Stimulated activated CD8-positive, alpha-beta memory T cell treated with anti-CD3 and anti-CD28 coated beads, Interleukin-7, amount 100 ng/mL, for 1 hour (primary cell): ENCODE measurements around the gene PLXNA3.

Experiments
- DNase-seq, 2 donors: peaks; one replicate each; pipeline ENCODE4 v3.0.0-alpha.2; 2020; ENCODE audit warnings: low read depth in 2 of 2

Gene PLXNA3

GRCh38 chrX:154458116-154458953, at the start of gene PLXNA3:
TSS of gene PLXNA3 (plus strand) at chrX:154458281. CDS start at chrX:154460184, 1,903 bp downstream.
- peak; percentile 29 to 46 for DNase-seq

GRCh38 chrX:154408659-154409221, 49.3 kb upstream of the PLXNA3 start:
- no peak for DNase-seq

- no peak for DNase-seq
These were observed 48.7 kb upstream of the PLXNA3 start, which contains the start of gene DNASE1L1 for GRCh38 chrX:154409222-154409871. TSS of gene DNASE1L1 (minus strand) at chrX:154409254. CDS start at chrX:154405568, 3,686 bp downstream.

GRCh38 chrX:154411981-154412340, 46.1 kb upstream of the PLXNA3 start:
- DNase-seq, result peak in 1 of 2 donors; percentile 18

- no peak for DNase-seq
These were observed 45.6 kb upstream of the PLXNA3 start for GRCh38 chrX:154412468-154412867.

GRCh38 chrX:154413142-154413541, 44.9 kb upstream of the PLXNA3 start:
- no peak for DNase-seq

- no peak for DNase-seq
These were observed 40.9 kb upstream of the PLXNA3 start for GRCh38 chrX:154417157-154417556.

- no peak for DNase-seq
These were observed 38.9 kb upstream of the PLXNA3 start for GRCh38 chrX:154419189-154419588.

GRCh38 chrX:154419688-154420401, 38.2 kb upstream of the PLXNA3 start:
- DNase-seq, result no peak

GRCh38 chrX:154420402-154420756, 37.7 kb upstream of the PLXNA3 start:
- DNase-seq, result no peak

- DNase-seq, result no peak
These were observed 30.9 kb upstream of the PLXNA3 start for GRCh38 chrX:154426916-154427770.

GRCh38 chrX:154428176-154429171, 29.6 kb upstream of the PLXNA3 start, which contains the start of gene ATP6AP1:
TSS of gene ATP6AP1 (plus strand) at chrX:154428677. CDS start at chrX:154428693, 16 bp downstream.
- DNase-seq, result peak; percentile 66 to 71

- no peak for DNase-seq
These were observed 28.4 kb upstream of the PLXNA3 start for GRCh38 chrX:154429711-154430110.

- DNase-seq, result no peak
These were observed 27.6 kb upstream of the PLXNA3 start for GRCh38 chrX:154430479-154430878.

GRCh38 chrX:154430916-154431315, 27.2 kb upstream of the PLXNA3 start:
- no peak for DNase-seq

- no peak for DNase-seq
These were observed 26.7 kb upstream of the PLXNA3 start for GRCh38 chrX:154431341-154431740.

- DNase-seq, result no peak
These were observed 25.9 kb upstream of the PLXNA3 start for GRCh38 chrX:154432210-154432609.

- no peak for DNase-seq
These were observed 24.5 kb upstream of the PLXNA3 start for GRCh38 chrX:154433605-154434004.

- DNase-seq, result no peak
These were observed 23.5 kb upstream of the PLXNA3 start for GRCh38 chrX:154434394-154435168.
